IMR-90 (cell line): ENCODE measurements around the gene CDH23. TPM values are rescaled to one million over a fixed set of nuclear protein-coding genes. Genes with fewer than 3 reads are reported as not detected.

Experiments
- ATAC-seq: fragments of 200-7000 bp; cut with Tn5 transposase; 2 replicates; pipeline ENCODE4 v1.9.1; 2020; ENCODE audit warnings: low read depth, mild to moderate bottlenecking, moderate library complexity
- BruUV-seq: library from RNA; stranded (reverse); fragments of 400-500 nt; replicated peaks from 2 replicates; lab custom pipeline; 2021; lab: Mats Ljungman, UMichigan
- CTCF ChIA-PET: fragments of 300-600 bp; formaldehyde crosslinking; extraction: SDS; loops from one replicate; lab custom pipeline; 2021; ENCODE audit warnings: antibody characterized with exemption; lab: Yijun Ruan, JAX
- POLR2A ChIA-PET: fragments of 300-600 bp; sonication (Branson Sonifier 250); formaldehyde crosslinking; loops from one replicate; lab custom pipeline; 2022; ENCODE audit warnings: antibody characterized with exemption; ENCODE audit not compliant: unreplicated experiment; lab: Charles Lee
- DNase-seq: peaks from one replicate; pipeline ENCODE4 v3.0.0; 2013
- H2AFZ ChIP-seq: replicated peaks from 2 replicates; pipeline ENCODE3; 2013; ENCODE audit warnings: low read length, mild to moderate bottlenecking; ENCODE audit not compliant: poor library complexity
- H2AK5ac ChIP-seq: 2 replicates; pipeline ENCODE4 v1.6.1; 2013; ENCODE audit warnings: low read depth, low read length, inconsistent platforms
- H2AK9ac ChIP-seq: replicated peaks from 2 replicates; pipeline ENCODE3; 2013; ENCODE audit warnings: mild to moderate bottlenecking, low read depth, low read length, moderate library complexity; ENCODE audit not compliant: poor library complexity
- H2BK120ac ChIP-seq: 2 replicates; pipeline ENCODE4 v1.6.1; 2013; ENCODE audit warnings: low read depth, low read length, inconsistent platforms
- H2BK15ac ChIP-seq: 3 replicates; pipeline ENCODE4 v1.6.1; 2013; ENCODE audit warnings: low read depth, low read length, inconsistent platforms
- H2BK20ac ChIP-seq: 2 replicates; pipeline ENCODE4 v1.6.1; 2013; ENCODE audit warnings: low read depth, mild to moderate bottlenecking, inconsistent platforms, low read length, moderate library complexity
- H2BK5ac ChIP-seq: 2 replicates; pipeline ENCODE4 v1.6.1; 2013; ENCODE audit warnings: mild to moderate bottlenecking, low read depth, low read length, inconsistent platforms; ENCODE audit not compliant: poor library complexity, severe bottlenecking
- H3K14ac ChIP-seq: replicated peaks from 2 replicates; pipeline ENCODE4 v1.6.1; 2013; ENCODE audit warnings: low read depth, low read length, inconsistent platforms
- H3K18ac ChIP-seq: 2 replicates; pipeline ENCODE4 v1.6.1; 2013; ENCODE audit warnings: low read depth, low read length, control low read depth
- H3K23ac ChIP-seq: 2 replicates; pipeline ENCODE4 v1.6.1; 2013; ENCODE audit warnings: low read depth, low read length, inconsistent platforms
- H3K27ac ChIP-seq: 2 replicates; pipeline ENCODE4 v1.5.1; 2013; ENCODE audit warnings: mild to moderate bottlenecking, control low read depth, low read length; ENCODE audit not compliant: insufficient read depth
- H3K27me3 ChIP-seq: 2 replicates; pipeline ENCODE4 v1.6.1; 2013; ENCODE audit warnings: low read length; ENCODE audit not compliant: control insufficient read depth, insufficient read depth
- H3K36me3 ChIP-seq: 2 replicates; pipeline ENCODE4 v1.6.1; 2013; ENCODE audit warnings: low read length, mixed read lengths; ENCODE audit not compliant: control insufficient read depth, insufficient read depth
- H3K4ac ChIP-seq: 2 replicates; pipeline ENCODE4 v1.6.1; 2013; ENCODE audit warnings: low read depth, low read length, inconsistent platforms
- H3K4me1 ChIP-seq: 2 replicates; pipeline ENCODE4 v1.6.1; 2013; ENCODE audit warnings: low read length, mixed read lengths; ENCODE audit not compliant: control insufficient read depth, insufficient read depth
- H3K4me2 ChIP-seq: 2 replicates; pipeline ENCODE4 v1.6.1; 2013; ENCODE audit warnings: low read depth, mild to moderate bottlenecking, control low read depth, low read length, moderate library complexity
- H3K4me3 ChIP-seq: 2 replicates; pipeline ENCODE4 v1.5.1; 2013; ENCODE audit warnings: low read depth, mild to moderate bottlenecking, control low read depth, low read length, moderate library complexity; ENCODE audit not compliant: insufficient read depth
- H3K56ac ChIP-seq: 2 replicates; pipeline ENCODE4 v1.6.1; 2013; ENCODE audit warnings: low read length, inconsistent platforms; ENCODE audit not compliant: insufficient read depth; ENCODE audit errors: extremely low read depth
- H3K79me1 ChIP-seq, 2 experiments: 2 replicates each; pipeline ENCODE4 v1.6.1; 2013; ENCODE audit warnings: low read length in 2 of 2, inconsistent platforms in 1 of 2, low read depth in 1 of 2
- H3K9ac ChIP-seq: 2 replicates; pipeline ENCODE4 v1.6.1; 2013; ENCODE audit warnings: low read depth, low read length, control low read depth
- H3K9me1 ChIP-seq: 2 replicates; pipeline ENCODE4 v1.6.1; 2013; ENCODE audit warnings: low read length, inconsistent platforms; ENCODE audit not compliant: insufficient read depth
- H3K9me3 ChIP-seq: 2 replicates; pipeline ENCODE4 v1.6.1; 2013; ENCODE audit warnings: low read length; ENCODE audit not compliant: control insufficient read depth, insufficient read depth
- H4K20me1 ChIP-seq: 2 replicates; pipeline ENCODE4 v1.6.1; 2013; ENCODE audit warnings: low read length, inconsistent platforms; ENCODE audit not compliant: insufficient read depth
- H4K5ac ChIP-seq: 2 replicates; pipeline ENCODE4 v1.6.1; 2013; ENCODE audit warnings: mild to moderate bottlenecking, low read depth, low read length, control low read depth
- H4K8ac ChIP-seq, 2 experiments: 2 replicates each; pipeline ENCODE4 v1.6.1; 2013; ENCODE audit warnings: low read depth in 2 of 2, low read length in 2 of 2, control low read depth in 1 of 2, inconsistent platforms in 1 of 2
- H4K91ac ChIP-seq: 2 replicates; pipeline ENCODE4 v1.6.1; 2013; ENCODE audit warnings: low read depth, low read length, inconsistent platforms; ENCODE audit not compliant: insufficient read depth
- CTCF ChIP-seq: conservative IDR thresholded peaks from 2 replicates; pipeline ENCODE4 v1.5.1; 2012; ENCODE audit warnings: mild to moderate bottlenecking, low read depth, low read length, improper control_type of control experiment
- MAFK ChIP-seq: IDR thresholded peaks from 2 replicates; pipeline ENCODE4 v1.6.1; 2012; ENCODE audit warnings: low read depth, low read length, improper control_type of control experiment
- WGBS, 2 experiments: methylation state at CpG; one replicate each; pipeline versions ENCODE4 v1.1.5 to v1.1.7; 2013; ENCODE audit warnings: missing lambda C conversion rate in 2 of 2; ENCODE audit not compliant: insufficient read length in 1 of 2; ENCODE audit errors: extremely low coverage in 2 of 2; 5-methylcytosine and 5-hydroxymethylcytosine counted together
- dilution Hi-C: fragments of 300-500 bp; cut with HindIII; formaldehyde crosslinking; loops from one replicate; pipeline ENCODE4 v1.14.3; 2018; ENCODE audit warnings: low sequenced_read_pairs; ENCODE audit not compliant: unreplicated experiment
- in situ Hi-C: fragments of 300-500 bp; cut with MboI; formaldehyde crosslinking; loops from 3 replicates; pipeline ENCODE4 v1.14.3; 2019; ENCODE audit warnings: low sequenced_read_pairs, inconsistent platforms, mixed read lengths
- intact Hi-C: fragments of 100-400 bp; cut with micrococcal nuclease; formaldehyde crosslinking; loops from 2 replicates; pipeline ENCODE4 v1.10.0; 2022
- polyA plus RNA-seq, 3 experiments: library from polyadenylated mRNA; depleted of rRNA; stranded (reverse); fragments of >200 nt; gene quantifications; 2 replicates each; pipeline ENCODE4 v1.2.3, GENCODE V29; 2012; ENCODE audit warnings: low replicate concordance in 1 of 3
- total RNA-seq: library from RNA; depleted of rRNA; stranded (reverse); fragments of >200 nt; gene quantifications from 2 replicates; pipeline ENCODE4 v1.2.3, GENCODE V29; 2012

Gene CDH23
- total and polyA plus RNA-seq, 2 of the 4 experiments (the other 2 are of a cell fraction) = under 0.01 to 0.03 TPM

- peaks cover 9% of the 10 kb centered on the region; the same call in 1 of the 2 replicates for H3K27me3 ChIP-seq
- H3K9me3 ChIP-seq = no peaks in the 10 kb centered on the region
- H2BK5ac ChIP-seq = no peak overlapping the region
- no peak for DNase-seq
- H4K91ac ChIP-seq = no peak overlapping the region
- no peaks in the 10 kb centered on the region for H4K20me1 ChIP-seq
- no peak overlapping the region for H4K8ac ChIP-seq
- H3K14ac ChIP-seq = no peak overlapping the region
- H2BK15ac ChIP-seq = no peak overlapping the region
- H3K18ac ChIP-seq = no peak overlapping the region
- no peaks in the 10 kb centered on the region for H3K36me3 ChIP-seq
- H3K79me1 ChIP-seq = no peaks in the 10 kb centered on the region
- no peak for ATAC-seq
- in situ Hi-C loops (no loop called here), intact Hi-C loops (no loop called here), dilution Hi-C loops (no loop called here)
- H3K23ac ChIP-seq = no peak overlapping the region
- ChIA-PET POLR2A (no interaction called here), CTCF (interaction anchor here (0.8 kb wide), 1 partner anchor 11 kb away, joined by 3 read pairs; no protein-coding TSS in a partner anchor)
- no peak overlapping the region for H3K4me2 ChIP-seq
- no peak overlapping the region for H3K4ac ChIP-seq
- no peak overlapping the region for H2AK5ac ChIP-seq
- BruUV-seq = no TSS peak
- H3K4me3 ChIP-seq = no peak overlapping the region
- 85% methylated on average over 9 of the region's 20 CpGs; no CpG with 5 or more reads in 1 of the 2 experiments for WGBS, 2 experiments
- H4K5ac ChIP-seq = no peak overlapping the region
- H2BK20ac ChIP-seq = no peak overlapping the region
- H3K4me1 ChIP-seq = peaks cover 26% of the 10 kb centered on the region
- TF ChIP-seq CTCF (no peak), MAFK (no peak)
- no peak overlapping the region for H3K9ac ChIP-seq
- no peak overlapping the region for H3K27ac ChIP-seq
- H3K56ac ChIP-seq = no peak overlapping the region
- H2AK9ac ChIP-seq = no peak overlapping the region
- H2BK120ac ChIP-seq = no peak overlapping the region
- no peak overlapping the region for H2AFZ ChIP-seq
- H3K9me1 ChIP-seq = no peaks in the 10 kb centered on the region
These were observed 319.1 kb downstream of the CDH23 start for GRCh38 chr10:71715860-71716259.
